ENCODE measurements around the gene INS. TPM values are rescaled to one million over a fixed set of nuclear protein-coding genes. Genes with fewer than 3 reads are reported as not detected.

INS gene
- total RNA-seq, 1 donor from 2014 or later: not detected

DNA sequence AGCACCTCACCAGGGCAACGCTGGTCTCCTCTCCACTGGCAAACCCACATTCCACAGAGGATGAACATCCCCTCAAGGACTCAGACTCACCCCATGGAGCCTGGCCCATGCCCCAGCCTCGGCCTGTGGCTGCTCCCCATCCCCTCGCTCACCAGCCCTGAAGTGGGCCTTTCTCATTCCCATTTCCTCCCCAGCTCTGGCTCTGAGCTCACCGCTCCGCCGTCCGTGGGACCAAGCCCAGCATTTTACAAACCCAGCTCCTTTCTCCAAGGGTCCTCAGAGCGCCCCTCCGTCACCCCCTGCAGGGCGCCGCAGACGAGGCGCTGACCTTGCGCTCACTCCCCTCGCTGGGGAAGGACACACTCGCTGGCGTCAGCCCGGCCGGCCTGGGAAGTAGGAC is 15.0 kb downstream of the INS start:
- H3K36me3 ChIP-seq: no peaks in the 10 kb centered on the region
- DNase-seq: no peak
- peaks cover 8% of the 10 kb centered on the region for H3K4me1 ChIP-seq
- TF ChIP-seq, protein P1, sequence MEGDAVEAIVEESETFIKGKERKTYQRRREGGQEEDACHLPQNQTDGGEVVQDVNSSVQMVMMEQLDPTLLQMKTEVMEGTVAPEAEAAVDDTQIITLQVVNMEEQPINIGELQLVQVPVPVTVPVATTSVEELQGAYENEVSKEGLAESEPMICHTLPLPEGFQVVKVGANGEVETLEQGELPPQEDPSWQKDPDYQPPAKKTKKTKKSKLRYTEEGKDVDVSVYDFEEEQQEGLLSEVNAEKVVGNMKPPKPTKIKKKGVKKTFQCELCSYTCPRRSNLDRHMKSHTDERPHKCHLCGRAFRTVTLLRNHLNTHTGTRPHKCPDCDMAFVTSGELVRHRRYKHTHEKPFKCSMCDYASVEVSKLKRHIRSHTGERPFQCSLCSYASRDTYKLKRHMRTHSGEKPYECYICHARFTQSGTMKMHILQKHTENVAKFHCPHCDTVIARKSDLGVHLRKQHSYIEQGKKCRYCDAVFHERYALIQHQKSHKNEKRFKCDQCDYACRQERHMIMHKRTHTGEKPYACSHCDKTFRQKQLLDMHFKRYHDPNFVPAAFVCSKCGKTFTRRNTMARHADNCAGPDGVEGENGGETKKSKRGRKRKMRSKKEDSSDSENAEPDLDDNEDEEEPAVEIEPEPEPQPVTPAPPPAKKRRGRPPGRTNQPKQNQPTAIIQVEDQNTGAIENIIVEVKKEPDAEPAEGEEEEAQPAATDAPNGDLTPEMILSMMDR (IDR thresholded peaks at IDR 0.05): no peak
- H3K9me3 ChIP-seq: no peaks in the 10 kb centered on the region
- intact Hi-C loops (cut with DNase I): no loop called here
- no peak overlapping the region for H3K4me3 ChIP-seq
- ATAC-seq: no peak
- H3K27ac ChIP-seq: no peak overlapping the region
- peaks cover 94% of the 10 kb centered on the region for H3K27me3 ChIP-seq (ENCODE audit: low read depth)

DNA sequence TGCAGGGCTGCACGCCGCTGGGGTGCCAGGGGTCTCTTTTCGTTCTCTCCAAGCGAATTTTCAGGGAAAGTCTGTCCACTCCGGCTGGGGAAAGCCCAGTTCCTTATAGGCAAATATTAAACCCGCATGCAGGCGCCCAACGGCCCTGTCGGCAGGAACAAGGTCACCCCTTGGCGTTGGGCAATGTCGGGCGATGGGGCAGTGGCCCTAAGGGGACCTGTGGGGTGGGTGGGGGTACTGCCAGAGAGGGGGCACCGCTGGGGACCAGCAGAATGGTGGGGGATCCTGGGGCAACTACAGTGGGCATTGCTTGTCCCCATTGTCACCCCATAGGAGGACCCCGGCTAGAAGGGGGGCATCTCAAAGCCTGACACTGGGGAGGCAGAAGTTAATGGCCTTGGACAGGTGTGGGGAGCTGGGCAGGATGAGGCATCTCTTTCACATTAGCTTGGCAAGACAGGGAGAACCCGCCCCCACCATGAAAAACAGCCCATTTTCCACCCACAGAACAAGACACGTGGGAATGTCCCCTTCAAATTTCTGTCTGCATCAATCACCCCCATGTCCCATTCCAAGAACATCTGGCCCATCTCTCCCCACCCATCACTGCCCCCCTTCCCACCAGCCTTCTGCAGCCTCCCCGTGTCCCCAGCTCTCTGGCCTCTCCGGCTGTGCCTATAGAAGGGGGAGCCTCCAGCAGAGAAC is 16.3 kb downstream of the INS start:
- TF ChIP-seq, protein P1 (IDR thresholded peaks at IDR 0.05): no peak
- ATAC-seq: no peak
- H3K27ac ChIP-seq: no peak overlapping the region
- peaks cover 14% of the 10 kb centered on the region for H3K4me1 ChIP-seq
- H3K36me3 ChIP-seq: no peaks in the 10 kb centered on the region
- intact Hi-C loops (cut with DNase I): no loop called here
- no peaks in the 10 kb centered on the region for H3K9me3 ChIP-seq
- DNase-seq: no peak
- no peak overlapping the region for H3K4me3 ChIP-seq
- H3K27me3 ChIP-seq (ENCODE audit: low read depth): peaks cover 97% of the 10 kb centered on the region

DNA sequence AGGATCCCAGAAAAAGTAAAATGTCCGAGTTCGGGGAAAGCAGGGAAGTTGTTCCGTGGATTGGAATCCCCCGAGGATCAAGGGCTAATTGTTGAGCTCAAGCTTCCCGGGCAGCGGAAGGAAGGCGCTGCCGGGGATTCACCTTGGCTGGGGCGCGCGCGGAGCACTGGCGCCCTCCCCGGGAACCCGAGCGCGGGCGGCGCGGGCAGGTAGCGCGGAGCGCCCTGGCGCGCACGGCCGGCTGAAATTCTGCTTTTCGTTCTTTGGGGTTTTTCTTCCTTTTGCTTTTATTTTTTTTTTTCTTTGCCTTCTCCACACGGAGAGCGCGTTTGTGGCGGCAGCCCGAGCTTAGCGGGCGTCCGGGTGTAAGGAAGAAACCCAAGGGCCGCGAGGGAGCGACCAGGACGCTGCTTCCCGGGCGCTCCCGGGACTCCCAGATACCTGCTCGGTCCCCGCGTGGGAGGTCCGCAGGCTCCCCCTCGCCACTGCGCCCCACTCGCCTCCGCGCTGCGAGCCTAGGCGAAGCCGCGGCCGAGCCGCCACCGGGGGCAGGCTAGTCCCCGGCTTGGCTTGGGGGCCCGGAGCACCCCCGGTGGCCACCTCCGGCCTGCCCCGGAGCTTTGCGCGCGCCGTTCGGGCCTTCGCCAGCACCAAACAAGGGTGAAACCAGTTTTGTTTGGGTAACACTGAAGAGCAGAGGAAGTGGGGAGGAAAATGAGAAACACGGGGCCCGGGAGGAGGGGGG is 17.0 kb downstream of the INS start:
- DNase-seq: no peak
- ATAC-seq: no peak
- H3K36me3 ChIP-seq: no peaks in the 10 kb centered on the region
- TF ChIP-seq, protein P1 (IDR thresholded peaks at IDR 0.05): no peak
- H3K27ac ChIP-seq: no peak overlapping the region
- peaks cover 96% of the 10 kb centered on the region for H3K27me3 ChIP-seq (ENCODE audit: low read depth)
- no peaks in the 10 kb centered on the region for H3K9me3 ChIP-seq
- H3K4me3 ChIP-seq: no peak overlapping the region
- intact Hi-C loops (cut with DNase I): no loop called here
- H3K4me1 ChIP-seq: peaks cover 14% of the 10 kb centered on the region

DNA sequence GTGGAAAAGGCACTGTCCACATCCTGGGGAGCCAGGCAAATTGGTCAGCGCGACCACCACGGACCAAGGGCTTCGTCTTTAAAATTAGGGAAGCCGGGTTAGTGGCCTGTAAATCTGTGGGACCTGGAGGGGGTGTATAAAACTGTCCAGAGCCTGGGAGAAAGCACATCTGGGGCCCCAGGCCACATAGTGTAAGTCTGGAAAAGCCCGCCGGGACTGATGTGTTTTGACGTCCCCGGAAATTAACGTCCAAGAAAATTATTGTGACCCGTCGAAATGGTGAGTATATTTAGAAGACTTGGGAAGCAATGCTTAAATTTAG is 17.6 kb downstream of the INS start:
- intact Hi-C loops (cut with DNase I): no loop called here
- ATAC-seq (no peak), DNase-seq (no peak)
- H3K27ac ChIP-seq: no peak overlapping the region
- H3K27me3 ChIP-seq (ENCODE audit: low read depth): peaks cover 95% of the 10 kb centered on the region
- H3K9me3 ChIP-seq: no peaks in the 10 kb centered on the region
- peaks cover 14% of the 10 kb centered on the region for H3K4me1 ChIP-seq
- no peaks in the 10 kb centered on the region for H3K36me3 ChIP-seq
- H3K4me3 ChIP-seq: no peak overlapping the region
- TF ChIP-seq, protein P1 (IDR thresholded peaks at IDR 0.05): no peak

DNA sequence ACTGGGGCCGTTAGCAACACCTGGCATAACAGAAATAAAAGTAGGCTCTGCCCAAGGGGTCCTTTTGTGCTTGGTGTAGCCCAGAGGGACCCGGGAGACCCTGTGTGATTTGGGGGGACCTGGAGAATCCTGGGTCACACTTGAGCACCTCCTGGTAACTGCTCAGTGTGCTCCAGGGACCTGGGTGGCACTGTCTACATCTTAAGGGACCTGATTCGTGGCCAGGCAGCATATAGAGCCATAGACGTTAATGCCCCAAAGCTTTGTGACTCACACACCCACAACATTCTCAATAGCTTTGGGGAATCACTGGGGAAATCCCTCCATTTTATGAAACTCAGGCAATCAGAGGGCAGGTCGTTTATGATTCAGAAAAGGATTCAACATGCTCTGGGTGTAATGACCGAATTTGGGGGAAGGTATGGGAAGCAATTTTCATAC is 18.2 kb downstream of the INS start:
- H3K9me3 ChIP-seq: no peaks in the 10 kb centered on the region
- TF ChIP-seq, protein P1 (IDR thresholded peaks at IDR 0.05): no peak
- H3K4me1 ChIP-seq: peaks cover 15% of the 10 kb centered on the region
- H3K27ac ChIP-seq: no peak overlapping the region
- DNase-seq (no peak), ATAC-seq (no peak)
- intact Hi-C loops (cut with DNase I): no loop called here
- H3K4me3 ChIP-seq: no peak overlapping the region
- no peaks in the 10 kb centered on the region for H3K36me3 ChIP-seq
- peaks cover 89% of the 10 kb centered on the region for H3K27me3 ChIP-seq (ENCODE audit: low read depth)

All from lower lobe of right lung (tissue), 2 donors.